Lung (tissue), 12 donors: Measurements from ENCODE around the gene PGAP1. TPM values are rescaled to one million over a fixed set of nuclear protein-coding genes. Genes with fewer than 3 reads are reported as not detected.

Experiments
- ATAC-seq: fragments of 200-7000 bp; cut with Tn5 transposase; one replicate; pipeline ENCODE4 v1.9.1; 2020; ENCODE audit warnings: moderate number of reproducible peaks; ENCODE audit not compliant: insufficient read depth, low FRiP score
- DNase-seq, 3 donors: peaks; one replicate each; pipeline ENCODE4 v3.0.0-alpha.2; 2013 to 2017
- H3K27ac ChIP-seq, 2 donors: one replicate each; pipeline ENCODE4 v1.5.1; 2013; ENCODE audit warnings: mild to moderate bottlenecking in 2 of 2, moderate library complexity in 2 of 2, control low read depth in 1 of 2, inconsistent platforms in 1 of 2, low read depth in 1 of 2, low read length in 1 of 2
- H3K27me3 ChIP-seq, 3 donors: one replicate each; pipeline ENCODE4 v1.5.1; 2013; ENCODE audit warnings: low read length in 2 of 3; ENCODE audit not compliant: control insufficient read depth in 3 of 3, insufficient read depth in 3 of 3
- H3K36me3 ChIP-seq, 4 donors: one replicate each; pipeline ENCODE4 v1.5.1; 2013; ENCODE audit warnings: low read length in 4 of 4, mild to moderate bottlenecking in 1 of 4, moderate library complexity in 1 of 4; ENCODE audit not compliant: control insufficient read depth in 4 of 4, insufficient read depth in 4 of 4
- H3K4me1 ChIP-seq, 5 donors: one replicate each; pipeline ENCODE4 v1.5.1; 2013; ENCODE audit warnings: low read length in 5 of 5, mild to moderate bottlenecking in 2 of 5, moderate library complexity in 1 of 5; ENCODE audit not compliant: control insufficient read depth in 5 of 5, insufficient read depth in 5 of 5
- H3K4me3 ChIP-seq: one replicate; pipeline ENCODE4 v1.5.1; 2013; ENCODE audit warnings: mild to moderate bottlenecking, control low read depth, moderate library complexity
- H3K9ac ChIP-seq, 2 donors: one replicate each; pipeline ENCODE4 v1.5.1; 2013; ENCODE audit warnings: low read length in 2 of 2, control low read depth in 1 of 2; ENCODE audit not compliant: insufficient read depth in 1 of 2
- H3K9me3 ChIP-seq, 4 donors: one replicate each; pipeline ENCODE4 v1.5.1; 2013; ENCODE audit warnings: low read length in 3 of 4, mild to moderate bottlenecking in 1 of 4, moderate library complexity in 1 of 4; ENCODE audit not compliant: control insufficient read depth in 4 of 4, insufficient read depth in 3 of 4
- CTCF ChIP-seq: IDR thresholded peaks from 2 replicates; pipeline ENCODE4 v1.5.1; 2012; ENCODE audit warnings: mild to moderate bottlenecking; ENCODE audit errors: control extremely low read depth, extremely low read depth
- WGBS, 2 donors: extraction: QIAGEN DNeasy Blood & Tissue Kit; methylation state at CpG; one replicate each; pipeline ENCODE4 v1.1.7; 2013; 5-methylcytosine and 5-hydroxymethylcytosine counted together
- polyA plus RNA-seq, 2 donors: library from polyadenylated mRNA; stranded (reverse); fragments of 200-250 nt; gene quantifications; one replicate each; pipeline ENCODE4 v1.2.1, GENCODE V29; 2013
- total RNA-seq, 2 donors: library from RNA; depleted of rRNA in 1 of 2; stranded (reverse); fragments of >200 nt in 1 of 2; gene quantifications; one replicate each; pipeline ENCODE4 v1.2.1, GENCODE V29; 2014 to 2021
- donor health status: control.
- donor health status: control.
- donor health status: Bipolar disorder and iron deficiency.
- donor health status: healthy.
- donor health status: DM: yes; HTN: yes; CAD: no.

PGAP1 gene
- total and polyA plus RNA-seq, 4 donors: 1.4 to 34.1 (median 7.0) TPM

GRCh38 chr2:196801674-196802261, 124.7 kb downstream of the PGAP1 start:
- Histone ChIP-seq H3K9me3 (no peaks in the 10 kb centered on the region), H3K36me3 (peaks cover 1 to 8% (median 4%) of the 10 kb centered on the region in 4 donors), H3K27ac (no peak overlapping the region), H3K9ac (no peak overlapping the region), H3K4me3 (no peak overlapping the region), H3K27me3 (peaks cover 0 to 3% (median 0%) of the 10 kb centered on the region in 3 donors), H3K4me1 (no peaks in the 10 kb centered on the region)
- DNase-seq (peak in 1 of 3 donors; percentile 1), ATAC-seq (no peak)
- no peak for TF ChIP-seq CTCF
- 36 to 41% methylated on average over 2 of the region's 2 CpGs for WGBS, 2 donors

- H3K27ac ChIP-seq: peak overlapping the region; percentile 76 to 84
- peaks cover 0 to under 1% (median 0%) of the 10 kb centered on the region in 3 donors for H3K27me3 ChIP-seq
- no peaks in the 10 kb centered on the region for H3K4me1 ChIP-seq
- ATAC-seq: no peak
- DNase-seq: no peak
- no peak for TF ChIP-seq CTCF
- peak overlapping the region; percentile 69 for H3K4me3 ChIP-seq
- H3K9me3 ChIP-seq: no peaks in the 10 kb centered on the region
- WGBS, 2 donors: 7 to 8% methylated on average over 10 of the region's 10 CpGs
- H3K36me3 ChIP-seq: peaks cover 5 to 19% (median 12%) of the 10 kb centered on the region in 4 donors
- H3K9ac ChIP-seq: peak overlapping the region; percentile 84 to 86
Measured at GRCh38 chr2:196798980-196799379, 127.5 kb downstream of the PGAP1 start.

- Histone ChIP-seq H3K4me1 (no peaks in the 10 kb centered on the region), H3K9me3 (no peaks in the 10 kb centered on the region), H3K4me3 (no peak overlapping the region), H3K36me3 (peaks cover 20 to 38% (median 31%) of the 10 kb centered on the region in 4 donors), H3K9ac (no peak overlapping the region), H3K27ac (no peak overlapping the region), H3K27me3 (no peaks in the 10 kb centered on the region)
- DNase-seq (no peak), ATAC-seq (no peak)
- TF ChIP-seq CTCF: no peak
- WGBS, 2 donors: 91 to 96% methylated on average over 3 of the region's 3 CpGs
Measured at GRCh38 chr2:196792865-196793264, 133.6 kb downstream of the PGAP1 start.
